Naive thymus-derived CD4-positive, alpha-beta T cell (primary cell): ENCODE measurements around the gene FXR2. TPM values are rescaled to one million over a fixed set of nuclear protein-coding genes. Genes with fewer than 3 reads are reported as not detected.
A peak's percentile ranks its signal among the peaks of the same experiment; 100 is the strongest.
"Not testable (repeated sequence)": the region's sequence is repeated elsewhere in the genome, so short reads cannot be mapped to it uniquely, and the experiment has no call there.

ENCODE experiments used
- ATAC-seq: fragments of 150-1000 bp; cut with Tn5 transposase; 2 replicates; pipeline ENCODE4 v1.10.0; 2021; ENCODE audit warnings: mild to moderate bottlenecking, moderate library complexity
- CTCF ChIA-PET: fragments of 350-600 bp; sonication (Branson Sonifier 250); formaldehyde crosslinking; loops from one replicate; lab custom pipeline; 2021; ENCODE audit warnings: antibody characterized with exemption; lab: Charles Lee
- POLR2A ChIA-PET: fragments of 350-600 bp; sonication (Branson Sonifier 250); formaldehyde crosslinking; loops from one replicate; lab custom pipeline; 2021; ENCODE audit warnings: antibody characterized with exemption, inconsistent platforms; lab: Charles Lee
- DNase-seq, 9 donors: peaks; one replicate each; pipeline versions ENCODE4 v3.0.0 to v3.0.0-alpha.2; 2020 to 2022; ENCODE audit warnings: mixed read lengths in 1 of 9
- H3K27ac ChIP-seq: one replicate; pipeline ENCODE4 v1.7.0; 2013; ENCODE audit warnings: mild to moderate bottlenecking, low read depth, low read length, moderate library complexity
- H3K27me3 ChIP-seq, 2 donors: one replicate each; pipeline ENCODE4 v1.7.0; 2013; ENCODE audit warnings: low read length in 2 of 2, mild to moderate bottlenecking in 2 of 2, moderate library complexity in 2 of 2; ENCODE audit not compliant: control insufficient read depth in 2 of 2, insufficient read depth in 2 of 2
- H3K36me3 ChIP-seq, 3 experiments: 1 replicate in 2 of 3; 2 replicates in 1 of 3; pipeline ENCODE4 v1.7.0; 2013; ENCODE audit warnings: low read length in 3 of 3, mild to moderate bottlenecking in 3 of 3, moderate library complexity in 1 of 3; ENCODE audit not compliant: insufficient read depth in 3 of 3, control insufficient read depth in 2 of 3
- H3K4me1 ChIP-seq, 2 donors: one replicate each; pipeline ENCODE4 v1.7.0; 2013; ENCODE audit warnings: low read length in 2 of 2, mild to moderate bottlenecking in 2 of 2, moderate library complexity in 1 of 2; ENCODE audit not compliant: control insufficient read depth in 2 of 2, insufficient read depth in 2 of 2
- H3K4me3 ChIP-seq: 2 replicates; pipeline ENCODE4 v1.7.0; 2013; ENCODE audit warnings: mild to moderate bottlenecking, low read length
- H3K9me3 ChIP-seq, 3 experiments: 1 replicate in 2 of 3; 2 replicates in 1 of 3; pipeline ENCODE4 v1.7.0; 2013; ENCODE audit warnings: low read length in 3 of 3; ENCODE audit not compliant: control insufficient read depth in 2 of 3
- H3K27ac Mint-ChIP-seq, 9 donors: one replicate each; pipeline ENCODE4 v1.8.0; 2020 to 2022; ENCODE audit warnings: mixed read lengths in 9 of 9, mild to moderate bottlenecking in 8 of 9, moderate library complexity in 5 of 9, inconsistent platforms in 2 of 9
- H3K27me3 Mint-ChIP-seq, 5 donors: one replicate each; pipeline ENCODE4 v1.8.0; 2021 to 2022; ENCODE audit warnings: mixed read lengths in 5 of 5, mild to moderate bottlenecking in 1 of 5
- H3K36me3 Mint-ChIP-seq, 5 donors: one replicate each; pipeline ENCODE4 v1.8.0; 2020 to 2022; ENCODE audit warnings: mixed read lengths in 5 of 5, mild to moderate bottlenecking in 3 of 5, inconsistent platforms in 1 of 5
- H3K4me1 Mint-ChIP-seq, 7 donors: one replicate each; pipeline ENCODE4 v1.8.0; 2020 to 2022; ENCODE audit warnings: mixed read lengths in 7 of 7, mild to moderate bottlenecking in 3 of 7, inconsistent platforms in 1 of 7
- H3K4me3 Mint-ChIP-seq, 10 donors: one replicate each; pipeline ENCODE4 v1.8.0; 2020 to 2022; ENCODE audit warnings: mild to moderate bottlenecking in 10 of 10, mixed read lengths in 10 of 10, moderate library complexity in 6 of 10, inconsistent platforms in 2 of 10
- H3K9me3 Mint-ChIP-seq, 11 donors: one replicate each; pipeline ENCODE4 v1.8.0; 2020 to 2022; ENCODE audit warnings: mixed read lengths in 11 of 11, mild to moderate bottlenecking in 4 of 11, inconsistent platforms in 1 of 11, moderate library complexity in 1 of 11
- intact Hi-C, 2 donors: fragments of 100-400 bp; cut with micrococcal nuclease; formaldehyde crosslinking; loops; one replicate each; pipeline ENCODE4 v1.15.1; 2023
- polyA plus RNA-seq, 2 donors: library from polyadenylated mRNA; unstranded; fragments of 300-500 nt; fragmentation: Illumina TruSeq; gene quantifications; one replicate each; pipeline ENCODE4 v1.2.3, GENCODE V29; 2021
- total RNA-seq, 6 experiments: library from RNA in 5 of 6; stranded (reverse) in 5 of 6; gene quantifications; 1 replicate in 5 of 6; 2 replicates in 1 of 6; pipeline ENCODE4 v1.2.3 and lab custom pipeline; 2021 to 2026

Gene FXR2
- total and polyA plus RNA-seq, 7 experiments from 2014 or later = 5.5 to 46.9 (median 25.2) TPM

DNA sequence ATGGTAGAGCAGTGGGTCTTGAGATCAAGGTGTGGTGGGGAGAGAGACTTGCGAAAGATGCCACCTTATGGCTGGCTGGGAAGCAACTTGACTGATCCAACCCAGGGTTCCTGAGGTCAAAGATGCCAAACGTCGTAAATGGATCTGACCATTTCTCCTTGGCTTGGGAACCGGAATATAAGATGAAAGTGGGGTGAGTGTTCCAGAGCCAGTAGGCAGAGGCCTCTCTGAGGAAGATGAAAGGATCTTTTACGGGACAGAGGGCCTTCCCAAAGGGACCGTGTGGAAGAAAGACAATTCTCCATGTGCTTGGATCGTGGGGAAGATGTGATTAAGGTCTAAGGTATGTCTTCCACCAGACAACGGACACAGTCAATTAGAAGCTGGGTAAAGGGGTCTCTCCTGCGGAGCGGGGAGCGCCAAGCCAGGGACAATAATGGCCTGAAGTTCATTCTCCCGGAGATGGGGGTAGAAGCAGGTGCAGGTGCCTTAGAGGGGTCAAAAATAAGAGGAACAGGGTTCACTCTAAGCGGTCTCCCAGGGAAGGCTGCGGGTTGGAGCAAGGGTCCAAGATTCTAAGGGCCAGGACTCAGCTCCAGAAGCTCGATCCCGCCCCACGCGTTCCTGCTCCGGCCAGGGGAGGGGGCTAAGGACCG lies 800 bp downstream of the FXR2 start:
- H3K4me1 Mint-ChIP-seq = peaks cover 32 to 51% (median 46%) of the 10 kb centered on the region in 7 donors
- POLR2A ChIA-PET = interaction anchor here (0.6 to 8.0 kb wide), 15 partner anchors 8 to 690 kb away, joined by 3 to 101 read pairs (median 4); partner anchors contain the start of genes ATP1B2, CD68, MPDU1 and SAT2
- H3K9me3 Mint-ChIP-seq = no peaks in the 10 kb centered on the region
- Histone ChIP-seq H3K27ac (peak overlapping the region; percentile 81), H3K36me3 (peaks cover 0 to 5% (median 0%) of the 10 kb centered on the region in 3 experiments), H3K4me3 (peak overlapping the region; percentile 78), H3K9me3 (no peaks in the 10 kb centered on the region), H3K4me1 (peaks cover 16 to 27% of the 10 kb centered on the region in 2 donors), H3K27me3 (no peaks in the 10 kb centered on the region)
- DNase-seq (peak in 1 of 9 donors; percentile 12), ATAC-seq (no peak)
- peak overlapping the region; percentile 85 to 95 (median 92) for H3K4me3 Mint-ChIP-seq
- H3K27me3 Mint-ChIP-seq = peaks cover 0 to 6% (median 0%) of the 10 kb centered on the region in 5 donors
- H3K36me3 Mint-ChIP-seq = peaks cover 0 to 11% (median 0%) of the 10 kb centered on the region in 5 donors
- CTCF ChIA-PET = interaction anchor here (0.6 to 1.6 kb wide), 3 partner anchors 17 to 73 kb away, joined by 3 to 15 read pairs (median 3); partner anchors contain the start of gene TP53
- peak overlapping the region; percentile 66 to 96 (median 86) for H3K27ac Mint-ChIP-seq
- intact Hi-C loops = loop anchor here (1.0 to 5.0 kb wide), 6 partner anchors 31 to 307 kb away; partner anchors contain the start of genes EIF5A (in 1 of the 2), MPDU1 (in 1 of the 2), SENP3 (in 1 of the 2) and TNK1 (in 1 of the 2)

DNA sequence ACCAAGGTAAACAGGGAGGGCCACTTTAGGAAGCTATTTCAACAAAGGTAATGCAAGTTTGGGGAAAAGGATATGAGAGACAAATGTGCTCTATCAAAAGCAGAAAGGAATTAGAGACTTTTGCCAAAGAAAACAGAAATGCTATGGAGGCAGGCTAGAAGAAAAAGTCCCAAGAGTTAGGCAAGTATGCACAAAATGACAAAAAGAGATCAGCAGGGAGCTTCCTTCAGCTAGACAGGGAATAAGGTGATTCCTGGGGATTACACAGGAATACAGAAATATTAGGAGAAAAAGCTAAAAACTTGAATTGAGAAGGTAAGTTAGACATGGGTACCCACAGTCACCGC lies 2.4 kb downstream of the FXR2 start:
- peaks cover 0 to 2% (median 0%) of the 10 kb centered on the region in 5 donors for H3K27me3 Mint-ChIP-seq
- DNase-seq = no peak
- CTCF ChIA-PET = no interaction called here

DNA sequence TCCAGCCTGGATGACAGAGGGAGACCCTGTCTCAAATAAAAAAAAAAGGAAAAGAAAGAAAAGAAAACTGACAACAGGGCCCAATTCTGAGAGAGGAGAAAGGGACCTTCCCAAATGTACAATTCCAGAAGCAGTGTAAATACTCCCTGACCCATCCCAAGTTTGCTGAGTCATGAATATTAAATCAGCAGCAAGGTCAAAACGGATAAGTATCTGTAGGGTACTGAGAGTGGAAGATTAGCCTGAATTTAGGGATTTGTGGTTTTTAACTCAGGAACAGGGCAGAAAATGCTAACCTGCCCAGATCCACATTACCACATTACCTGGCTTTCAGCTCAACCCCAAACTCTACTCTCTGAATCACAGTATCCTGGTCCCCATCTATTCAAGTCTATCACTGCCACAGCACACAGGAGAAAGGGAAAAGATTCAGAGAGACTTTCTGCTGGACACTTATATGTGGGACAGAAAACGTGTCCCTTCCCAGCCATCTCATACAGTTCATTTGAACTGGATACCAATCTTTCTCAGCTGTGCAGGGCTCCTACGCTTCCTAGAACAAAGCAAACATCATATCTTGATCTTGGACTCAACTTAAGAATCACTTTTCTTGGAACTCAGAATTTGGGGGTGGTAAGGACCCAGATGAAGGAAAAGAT lies 2.9 kb downstream of the FXR2 start:
- peak overlapping the region; percentile 51 to 95 (median 81) for H3K4me3 Mint-ChIP-seq
- no peak for DNase-seq
- peaks cover 0 to 11% (median 0%) of the 10 kb centered on the region in 5 donors for H3K36me3 Mint-ChIP-seq
- Histone ChIP-seq H3K4me3 (no peak overlapping the region), H3K27ac (no peak overlapping the region), H3K27me3 (no peaks in the 10 kb centered on the region), H3K4me1 (peaks cover 16 to 27% of the 10 kb centered on the region in 2 donors), H3K36me3 (peaks cover 0 to 5% (median 0%) of the 10 kb centered on the region in 3 experiments), H3K9me3 (no peaks in the 10 kb centered on the region)
- H3K9me3 Mint-ChIP-seq = no peaks in the 10 kb centered on the region
- peak overlapping the region in 5 of 9 donors; percentile 16 to 66 (median 46) for H3K27ac Mint-ChIP-seq
- POLR2A ChIA-PET = interaction anchor here (0.6 to 8.0 kb wide), 5 partner anchors 16 to 325 kb away, joined by 3 to 101 read pairs (median 4); partner anchors contain the start of genes MPDU1, SAT2, TP53 and WRAP53
- ATAC-seq = no peak
- CTCF ChIA-PET = no interaction called here
- peaks cover 0 to 2% (median 0%) of the 10 kb centered on the region in 5 donors for H3K27me3 Mint-ChIP-seq
- intact Hi-C loops = loop anchor here (5.0 kb wide), 2 partner anchors 39 to 229 kb away; partner anchors contain the start of gene TNK1 (in 1 of the 2)
- peaks cover 31 to 53% (median 45%) of the 10 kb centered on the region in 7 donors for H3K4me1 Mint-ChIP-seq

More for the DNA sequence above, 2.4 kb downstream of the FXR2 start:
- H3K36me3 ChIP-seq = peaks cover 0 to 5% (median 0%) of the 10 kb centered on the region in 3 experiments
- no peak overlapping the region for H3K4me3 ChIP-seq
- H3K27me3 ChIP-seq = no peaks in the 10 kb centered on the region
- Mint-ChIP-seq H3K36me3 (peaks cover 0 to 11% (median 0%) of the 10 kb centered on the region in 5 donors), H3K27ac (peak overlapping the region in 7 of 9 donors; percentile 3 to 86 (median 46)), H3K4me1 (peaks cover 31 to 53% (median 45%) of the 10 kb centered on the region in 7 donors), H3K4me3 (peak overlapping the region; percentile 51 to 95 (median 81)), H3K9me3 (no peaks in the 10 kb centered on the region)
- H3K4me1 ChIP-seq = peaks cover 16 to 27% of the 10 kb centered on the region in 2 donors
- no peaks in the 10 kb centered on the region for H3K9me3 ChIP-seq
- H3K27ac ChIP-seq = no peak overlapping the region
- POLR2A ChIA-PET = interaction anchor here (0.6 to 8.0 kb wide), 5 partner anchors 16 to 326 kb away, joined by 3 to 101 read pairs (median 4); partner anchors contain the start of genes MPDU1, SAT2, TP53 and WRAP53
- ATAC-seq = no peak
- intact Hi-C loops = loop anchor here (5.0 kb wide), 2 partner anchors 40 to 230 kb away; partner anchors contain the start of gene TNK1 (in 1 of the 2)

DNA sequence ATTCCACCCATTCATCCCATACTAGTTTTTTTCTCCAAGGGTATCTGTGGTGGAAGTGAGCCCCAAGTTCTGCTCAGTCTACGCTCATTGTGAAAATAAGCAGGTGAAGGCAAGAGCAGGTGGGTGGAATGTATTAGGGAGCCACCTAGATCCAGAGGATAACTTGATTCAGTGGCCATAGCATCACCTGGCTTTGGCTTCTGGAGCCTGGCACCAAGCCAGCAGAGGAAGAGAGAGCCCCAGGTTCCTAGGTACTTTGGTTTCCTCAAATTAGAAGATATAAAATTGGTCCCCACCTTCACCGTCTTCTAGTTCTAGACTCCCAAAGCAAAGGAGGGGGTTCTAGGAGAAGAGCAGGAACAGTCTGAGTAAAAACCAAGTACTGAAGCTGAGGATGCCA lies 4.1 kb downstream of the FXR2 start:
- intact Hi-C loops = loop anchor here (5.0 kb wide), 2 partner anchors 38 to 228 kb away; partner anchors contain the start of gene TNK1 (in 1 of the 2)
- H3K4me3 Mint-ChIP-seq = peak overlapping the region in 2 of 10 donors; percentile 18 to 23
- peaks cover 0 to 12% (median 0%) of the 10 kb centered on the region in 5 donors for H3K36me3 Mint-ChIP-seq
- POLR2A ChIA-PET = interaction anchor here (0.6 to 1.0 kb wide), 3 partner anchors 11 to 268 kb away, joined by 3 read pairs; no protein-coding TSS in a partner anchor
- H3K9me3 Mint-ChIP-seq = no peaks in the 10 kb centered on the region
- peak overlapping the region in 2 of 9 donors; percentile 33 to 39 for H3K27ac Mint-ChIP-seq
- Histone ChIP-seq H3K4me1 (peaks cover 16 to 27% of the 10 kb centered on the region in 2 donors), H3K27me3 (no peaks in the 10 kb centered on the region), H3K9me3 (no peaks in the 10 kb centered on the region), H3K4me3 (no peak overlapping the region), H3K36me3 (peaks cover 0 to 7% (median 2%) of the 10 kb centered on the region in 3 experiments), H3K27ac (no peak overlapping the region)
- peaks cover 0 to 2% (median 0%) of the 10 kb centered on the region in 5 donors for H3K27me3 Mint-ChIP-seq
- peaks cover 32 to 60% (median 49%) of the 10 kb centered on the region in 7 donors for H3K4me1 Mint-ChIP-seq
- CTCF ChIA-PET = no interaction called here
- ATAC-seq = no peak
- no peak for DNase-seq

DNA sequence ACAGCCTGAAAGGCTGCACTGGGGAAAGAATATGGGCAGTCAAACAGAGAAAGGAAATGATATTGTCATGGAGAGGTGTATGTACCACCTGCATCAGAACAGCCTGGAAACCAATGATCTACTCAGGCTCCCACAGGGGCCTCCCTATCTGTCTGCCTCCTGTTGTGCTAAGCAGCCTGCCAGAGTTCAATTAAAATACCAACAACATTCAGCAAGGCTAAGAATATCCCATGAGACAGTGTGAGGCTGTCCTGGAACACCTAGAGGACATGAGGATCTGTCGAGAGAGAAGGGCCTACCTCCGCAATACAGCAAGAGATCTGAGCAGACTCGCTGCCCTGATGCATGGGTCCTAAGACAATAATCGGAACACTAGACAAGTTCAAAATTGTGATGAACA lies 8.4 kb downstream of the FXR2 start:
- ChIA-PET CTCF (interaction anchor here (0.6 kb wide), 1 partner anchor 119 kb away, joined by 3 read pairs; no protein-coding TSS in a partner anchor), POLR2A (interaction anchor here (0.8 to 1.5 kb wide), 2 partner anchors 8 to 25 kb away, joined by 3 to 4 read pairs; no protein-coding TSS in a partner anchor)
- Mint-ChIP-seq H3K4me1 (peaks cover 10 to 34% (median 23%) of the 10 kb centered on the region in 7 donors), H3K36me3 (peaks cover 7 to 30% (median 16%) of the 10 kb centered on the region in 5 donors), H3K27me3 (no peaks in the 10 kb centered on the region), H3K9me3 (no peaks in the 10 kb centered on the region), H3K27ac (peak overlapping the region in 1 of 9 donors; percentile 4), H3K4me3 (no peak overlapping the region)
- Histone ChIP-seq H3K27ac (no peak overlapping the region), H3K4me1 (no peaks in the 10 kb centered on the region), H3K4me3 (no peak overlapping the region), H3K36me3 (peaks cover 5 to 42% (median 9%) of the 10 kb centered on the region in 3 experiments), H3K9me3 (no peaks in the 10 kb centered on the region), H3K27me3 (no peaks in the 10 kb centered on the region)
- DNase-seq = no peak
- no peak for ATAC-seq
- intact Hi-C loops = no loop called here

DNA sequence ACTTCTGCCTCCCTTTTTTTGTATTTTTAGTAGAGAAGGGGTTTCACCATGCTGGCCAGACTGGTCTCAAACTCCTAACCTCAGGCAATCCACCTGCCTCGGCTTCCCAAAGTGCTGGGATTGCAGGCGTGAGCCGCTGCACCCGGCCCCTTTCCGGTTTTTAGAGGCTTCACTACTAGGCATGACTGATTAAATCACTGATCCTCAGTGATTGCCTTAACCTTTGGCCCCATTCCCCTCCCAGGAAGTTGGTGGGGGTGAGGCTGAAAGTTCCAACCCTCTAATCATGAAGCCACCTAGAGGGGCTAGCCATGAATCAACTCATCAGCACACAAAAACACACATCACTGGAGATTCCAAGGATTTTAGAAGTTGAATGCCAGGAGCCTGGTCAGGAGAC lies 17.1 kb downstream of the FXR2 start:
- H3K9me3 ChIP-seq, DNase-seq, H3K4me3 Mint-ChIP-seq, H3K4me3 ChIP-seq, H3K27me3 ChIP-seq, POLR2A ChIA-PET, intact Hi-C loops, ATAC-seq, H3K27ac ChIP-seq, H3K27ac Mint-ChIP-seq, H3K27me3 Mint-ChIP-seq, H3K4me1 ChIP-seq, H3K4me1 Mint-ChIP-seq, H3K9me3 Mint-ChIP-seq: not testable (repeated sequence)
- CTCF ChIA-PET = interaction anchor here (0.5 kb wide), 1 partner anchor 84 kb away, joined by 3 read pairs; no protein-coding TSS in a partner anchor
- H3K36me3 ChIP-seq = peaks cover 23 to 86% (median 24%) of the 10 kb centered on the region in 3 experiments
- peaks cover 14 to 43% (median 31%) of the 10 kb centered on the region in 5 donors for H3K36me3 Mint-ChIP-seq
